WTC11 (cell line): ENCODE measurements around the gene AGBL1. TPM values are rescaled to one million over a fixed set of nuclear protein-coding genes. Genes with fewer than 3 reads are reported as not detected.

Experiments used
- ATAC-seq: fragments of 200-7000 bp; cut with Tn5 transposase; 2 replicates; pipeline ENCODE4 v1.10.0; 2021; ENCODE audit warnings: mild to moderate bottlenecking, moderate library complexity
- CTCF ChIA-PET: fragments of 300-600 bp; sonication (Branson Sonifier 250); formaldehyde crosslinking; loops from one replicate; lab custom pipeline; 2021; ENCODE audit warnings: antibody characterized with exemption; lab: Charles Lee
- POLR2A ChIA-PET: fragments of 350-600 bp; sonication (Branson Sonifier 250); formaldehyde crosslinking; loops from one replicate; lab custom pipeline; 2021; ENCODE audit warnings: antibody characterized with exemption; lab: Charles Lee
- DNase-seq: peaks from one replicate; pipeline ENCODE4 v3.0.0; 2021; ENCODE audit warnings: low spot score
- H3K27ac Mint-ChIP-seq: 2 replicates; pipeline ENCODE4 v1.8.0; 2021; ENCODE audit warnings: mixed read lengths
- H3K27me3 Mint-ChIP-seq: 2 replicates; pipeline ENCODE4 v1.8.0; 2021; ENCODE audit warnings: low read depth, mild to moderate bottlenecking, moderate library complexity, mixed read lengths
- H3K36me3 Mint-ChIP-seq: 2 replicates; pipeline ENCODE4 v1.8.0; 2021; ENCODE audit warnings: mixed read lengths
- H3K4me1 Mint-ChIP-seq: 2 replicates; pipeline ENCODE4 v1.8.0; 2022; ENCODE audit warnings: mixed read lengths
- H3K4me3 Mint-ChIP-seq: 2 replicates; pipeline ENCODE4 v1.8.0; 2021; ENCODE audit warnings: mild to moderate bottlenecking, moderate library complexity, mixed read lengths
- H3K9me3 Mint-ChIP-seq: 2 replicates; pipeline ENCODE4 v1.8.0; 2021; ENCODE audit warnings: mixed read lengths
- ATF6 ChIP-seq: sonication (generic); formaldehyde crosslinking; IDR thresholded peaks from 2 replicates; pipeline ENCODE4 v1.8.1; 2023; ENCODE audit warnings: mild to moderate bottlenecking, missing genetic modification reagents
- CBFB ChIP-seq: sonication (generic); formaldehyde crosslinking; IDR thresholded peaks from 2 replicates; pipeline ENCODE4 v1.8.1; 2022; ENCODE audit warnings: mild to moderate bottlenecking, low read depth, missing genetic modification reagents
- CREB1 ChIP-seq: sonication (generic); formaldehyde crosslinking; IDR thresholded peaks from 2 replicates; pipeline ENCODE4 v1.8.0; 2023; ENCODE audit warnings: mild to moderate bottlenecking, missing genetic modification reagents
- CREM ChIP-seq: sonication (generic); formaldehyde crosslinking; IDR thresholded peaks from 2 replicates; pipeline ENCODE4 v1.8.1; 2022; ENCODE audit warnings: mild to moderate bottlenecking, missing genetic modification reagents, moderate library complexity
- GRHL2 ChIP-seq: fragments of 250-450 bp; sonication (Bioruptor Pico); IDR thresholded peaks from 2 replicates; pipeline ENCODE4 v1.8.0; 2022; ENCODE audit warnings: mild to moderate bottlenecking, moderate library complexity; ENCODE audit not compliant: insufficient replicate concordance, severe bottlenecking
- JAZF1 ChIP-seq: fragments of 250-450 bp; sonication (Bioruptor Pico); IDR thresholded peaks from 2 replicates; pipeline ENCODE4 v1.9.0; 2021; ENCODE audit warnings: moderate library complexity, mild to moderate bottlenecking, inconsistent platforms
- JUN ChIP-seq: sonication (generic); formaldehyde crosslinking; IDR thresholded peaks from 2 replicates; pipeline ENCODE4 v1.8.0; 2023; ENCODE audit warnings: mild to moderate bottlenecking, missing genetic modification reagents
- MXD4 ChIP-seq: fragments of 250-450 bp; sonication (Bioruptor Pico); IDR thresholded peaks from 2 replicates; pipeline ENCODE4 v1.8.0; 2021; ENCODE audit warnings: mild to moderate bottlenecking, moderate library complexity, borderline replicate concordance
- NFYB ChIP-seq: sonication (generic); formaldehyde crosslinking; conservative IDR thresholded peaks from 2 replicates; pipeline ENCODE4 v1.8.0; 2022; ENCODE audit warnings: low read depth, missing genetic modification reagents
- NR2C2 ChIP-seq: sonication (generic); formaldehyde crosslinking; IDR thresholded peaks from 2 replicates; pipeline ENCODE4 v1.8.0; 2022; ENCODE audit warnings: mild to moderate bottlenecking, missing genetic modification reagents
- PRRX2 ChIP-seq: fragments of 250-450 bp; sonication (Bioruptor Pico); IDR thresholded peaks from 2 replicates; pipeline ENCODE4 v1.8.0; 2021; ENCODE audit warnings: mild to moderate bottlenecking
- RELA ChIP-seq: sonication (generic); formaldehyde crosslinking; IDR thresholded peaks from 2 replicates; pipeline ENCODE4 v1.8.1; 2022; ENCODE audit warnings: missing genetic modification reagents, mild to moderate bottlenecking, borderline replicate concordance
- RORB ChIP-seq: fragments of 250-450 bp; sonication (Bioruptor Pico); IDR thresholded peaks from 2 replicates; pipeline ENCODE4 v1.9.0; 2021; ENCODE audit warnings: mild to moderate bottlenecking
- SMAD3 ChIP-seq: sonication (generic); formaldehyde crosslinking; IDR thresholded peaks from 2 replicates; pipeline ENCODE4 v1.8.0; 2022; ENCODE audit warnings: missing genetic modification reagents, mild to moderate bottlenecking, borderline replicate concordance
- SP1 ChIP-seq: sonication (generic); formaldehyde crosslinking; conservative IDR thresholded peaks from 2 replicates; pipeline ENCODE4 v1.8.1; 2022; ENCODE audit warnings: missing genetic modification reagents
- USF2 ChIP-seq: sonication (generic); formaldehyde crosslinking; IDR thresholded peaks from 2 replicates; pipeline ENCODE4 v1.8.1; 2023; ENCODE audit warnings: mild to moderate bottlenecking, missing genetic modification reagents, moderate library complexity
- ZMAT4 ChIP-seq: fragments of 250-450 bp; sonication (Bioruptor Pico); IDR thresholded peaks from 2 replicates; pipeline ENCODE4 v1.9.0; 2021; ENCODE audit warnings: mild to moderate bottlenecking
- ZNF121 ChIP-seq: sonication (generic); formaldehyde crosslinking; IDR thresholded peaks from 2 replicates; pipeline ENCODE4 v1.8.0; 2023; ENCODE audit warnings: missing genetic modification reagents
- ZNF232 ChIP-seq: sonication (generic); formaldehyde crosslinking; IDR thresholded peaks from 2 replicates; pipeline ENCODE4 v1.8.0; 2022; ENCODE audit warnings: mild to moderate bottlenecking, missing genetic modification reagents
- ZNF425 ChIP-seq: fragments of 250-450 bp; sonication (Bioruptor Pico); conservative IDR thresholded peaks from 2 replicates; pipeline ENCODE4 v1.9.0; 2021; ENCODE audit warnings: mild to moderate bottlenecking
- ZNF671 ChIP-seq: fragments of 250-450 bp; sonication (Bioruptor Pico); IDR thresholded peaks from 2 replicates; pipeline ENCODE4 v1.8.0; 2021; ENCODE audit warnings: mild to moderate bottlenecking
- total RNA-seq: library from RNA; stranded (reverse); gene quantifications from 3 replicates; pipeline ENCODE4 v1.2.3, GENCODE V29; 2021
- TF ChIP-seq, protein P1 (sequence below): fragments of 200-600 bp; IDR thresholded peaks from 2 replicates; pipeline ENCODE4 v1.8.0; 2022; ENCODE audit warnings: antibody characterized with exemption
- TF ChIP-seq, protein P2 (sequence below): fragments of 250-450 bp; sonication (Bioruptor Pico); IDR thresholded peaks from 2 replicates; pipeline ENCODE4 v2.1.2; 2022; ENCODE audit warnings: mild to moderate bottlenecking, moderate library complexity
- TF ChIP-seq, protein P3 (sequence below): sonication (generic); formaldehyde crosslinking; IDR thresholded peaks from 2 replicates; pipeline ENCODE4 v1.8.1; 2023; ENCODE audit warnings: mild to moderate bottlenecking, missing genetic modification reagents, moderate library complexity

Gene AGBL1
- total RNA-seq, 1 experiment from 2014 or later = not detected

DNA sequence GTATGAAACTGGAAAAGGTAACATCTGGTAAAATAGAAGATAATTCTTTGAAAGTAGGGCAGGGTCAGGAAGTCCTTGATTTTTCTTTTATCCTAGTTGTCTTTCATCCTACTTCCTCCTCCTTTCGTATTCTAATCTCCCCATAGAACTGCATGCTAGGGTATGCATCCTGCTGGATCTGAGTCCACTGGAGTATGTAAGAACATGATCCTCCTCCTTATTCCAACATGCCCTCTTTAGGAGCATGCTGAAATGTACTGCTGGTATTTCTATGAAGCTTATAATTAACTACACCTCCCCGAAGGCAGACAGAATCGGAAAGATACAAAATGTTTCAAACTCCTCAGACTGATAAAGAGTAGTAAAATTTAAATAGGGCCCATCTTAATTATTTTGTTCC, 493.8 kb downstream of the AGBL1 start:
- H3K4me3 Mint-ChIP-seq = no peak overlapping the region
- DNase-seq (no peak), ATAC-seq (peak; percentile 74)
- peaks cover 31% of the 10 kb centered on the region for H3K4me1 Mint-ChIP-seq
- no peaks in the 10 kb centered on the region; the same call in 1 of the 2 replicates for H3K27me3 Mint-ChIP-seq
- H3K36me3 Mint-ChIP-seq = peaks cover 20% of the 10 kb centered on the region
- peaks cover 30% of the 10 kb centered on the region for H3K9me3 Mint-ChIP-seq
- H3K27ac Mint-ChIP-seq = no peak overlapping the region
- TF ChIP-seq, protein P1, sequence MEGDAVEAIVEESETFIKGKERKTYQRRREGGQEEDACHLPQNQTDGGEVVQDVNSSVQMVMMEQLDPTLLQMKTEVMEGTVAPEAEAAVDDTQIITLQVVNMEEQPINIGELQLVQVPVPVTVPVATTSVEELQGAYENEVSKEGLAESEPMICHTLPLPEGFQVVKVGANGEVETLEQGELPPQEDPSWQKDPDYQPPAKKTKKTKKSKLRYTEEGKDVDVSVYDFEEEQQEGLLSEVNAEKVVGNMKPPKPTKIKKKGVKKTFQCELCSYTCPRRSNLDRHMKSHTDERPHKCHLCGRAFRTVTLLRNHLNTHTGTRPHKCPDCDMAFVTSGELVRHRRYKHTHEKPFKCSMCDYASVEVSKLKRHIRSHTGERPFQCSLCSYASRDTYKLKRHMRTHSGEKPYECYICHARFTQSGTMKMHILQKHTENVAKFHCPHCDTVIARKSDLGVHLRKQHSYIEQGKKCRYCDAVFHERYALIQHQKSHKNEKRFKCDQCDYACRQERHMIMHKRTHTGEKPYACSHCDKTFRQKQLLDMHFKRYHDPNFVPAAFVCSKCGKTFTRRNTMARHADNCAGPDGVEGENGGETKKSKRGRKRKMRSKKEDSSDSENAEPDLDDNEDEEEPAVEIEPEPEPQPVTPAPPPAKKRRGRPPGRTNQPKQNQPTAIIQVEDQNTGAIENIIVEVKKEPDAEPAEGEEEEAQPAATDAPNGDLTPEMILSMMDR = no peak
- TF ChIP-seq RELA (CRISPR knock-in tag) (no peak), CBFB (CRISPR knock-in tag) (no peak), SP1 (CRISPR knock-in tag) (no peak), ATF6 (CRISPR knock-in tag) (no peak), PRRX2 (CRISPR knock-in tag) (no peak), ZNF232 (CRISPR knock-in tag) (no peak)
- TF ChIP-seq, protein P2, sequence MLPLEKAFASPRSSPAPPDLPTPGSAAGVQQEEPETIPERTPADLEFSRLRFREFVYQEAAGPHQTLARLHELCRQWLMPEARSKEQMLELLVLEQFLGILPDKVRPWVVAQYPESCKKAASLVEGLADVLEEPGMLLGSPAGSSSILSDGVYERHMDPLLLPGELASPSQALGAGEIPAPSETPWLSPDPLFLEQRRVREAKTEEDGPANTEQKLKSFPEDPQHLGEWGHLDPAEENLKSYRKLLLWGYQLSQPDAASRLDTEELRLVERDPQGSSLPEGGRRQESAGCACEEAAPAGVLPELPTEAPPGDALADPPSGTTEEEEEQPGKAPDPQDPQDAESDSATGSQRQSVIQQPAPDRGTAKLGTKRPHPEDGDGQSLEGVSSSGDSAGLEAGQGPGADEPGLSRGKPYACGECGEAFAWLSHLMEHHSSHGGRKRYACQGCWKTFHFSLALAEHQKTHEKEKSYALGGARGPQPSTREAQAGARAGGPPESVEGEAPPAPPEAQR (CRISPR knock-in tag) = no peak
- ChIA-PET POLR2A (no interaction called here), CTCF (no interaction called here)

- H3K4me3 Mint-ChIP-seq = no peak overlapping the region
- peaks cover 45% of the 10 kb centered on the region for H3K4me1 Mint-ChIP-seq
- H3K27ac Mint-ChIP-seq = no peak overlapping the region
- H3K36me3 Mint-ChIP-seq = peaks cover 30% of the 10 kb centered on the region
- peaks cover 38% of the 10 kb centered on the region for H3K9me3 Mint-ChIP-seq
- ChIA-PET CTCF (no interaction called here), POLR2A (no interaction called here)
- peak; percentile 59 for ATAC-seq
- TF ChIP-seq JUN (CRISPR knock-in tag) (no peak), SMAD3 (CRISPR knock-in tag) (0 out of 2 replicates have a peak, but pooled peaks have one; percentile 43)
- DNase-seq = no peak
- H3K27me3 Mint-ChIP-seq = no peaks in the 10 kb centered on the region; the same call in 1 of the 2 replicates
Observed at GRCh38 chr15:86588413-86588812, 508.7 kb downstream of the AGBL1 start.

DNA sequence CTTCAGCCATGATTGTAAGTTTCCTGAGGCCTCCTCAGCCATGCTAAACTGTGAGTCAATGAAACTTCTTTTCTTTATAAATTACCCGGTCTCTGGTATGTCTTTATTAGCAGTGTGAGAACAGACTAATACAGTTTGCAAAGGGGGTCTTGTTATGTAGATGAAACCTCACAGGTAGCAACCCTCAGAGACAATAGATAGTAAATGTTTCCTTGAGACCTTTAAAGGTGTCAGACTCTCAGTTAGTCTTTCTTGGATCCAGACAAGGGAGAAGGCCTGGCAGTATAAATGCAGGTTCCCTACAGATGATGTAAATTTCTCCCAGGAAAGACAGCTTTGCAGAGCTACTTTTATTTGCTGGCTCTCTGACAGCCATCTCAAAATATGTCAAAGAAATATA, 510.8 kb downstream of the AGBL1 start:
- H3K27me3 Mint-ChIP-seq = no peaks in the 10 kb centered on the region; the same call in 1 of the 2 replicates
- H3K4me1 Mint-ChIP-seq = peaks cover 45% of the 10 kb centered on the region
- peak overlapping the region; percentile 71; the same call in 1 of the 2 replicates for H3K27ac Mint-ChIP-seq
- DNase-seq (no peak), ATAC-seq (peak; percentile 80)
- peaks cover 51% of the 10 kb centered on the region for H3K9me3 Mint-ChIP-seq
- H3K36me3 Mint-ChIP-seq = peaks cover 38% of the 10 kb centered on the region
- ChIA-PET POLR2A (no interaction called here), CTCF (no interaction called here)
- H3K4me3 Mint-ChIP-seq = no peak overlapping the region
- TF ChIP-seq CREM (CRISPR knock-in tag) (no peak), USF2 (CRISPR knock-in tag) (no peak), ZNF671 (CRISPR knock-in tag) (no peak), CREB1 (CRISPR knock-in tag) (no peak), ZMAT4 (CRISPR knock-in tag) (no peak), ZNF121 (CRISPR knock-in tag) (no peak), ZNF425 (no peak), NFYB (CRISPR knock-in tag) (no peak), RORB (CRISPR knock-in tag) (no peak), GRHL2 (CRISPR knock-in tag) (no peak), NR2C2 (no peak), MXD4 (CRISPR knock-in tag) (no peak), JAZF1 (no peak)
- TF ChIP-seq, protein P3, sequence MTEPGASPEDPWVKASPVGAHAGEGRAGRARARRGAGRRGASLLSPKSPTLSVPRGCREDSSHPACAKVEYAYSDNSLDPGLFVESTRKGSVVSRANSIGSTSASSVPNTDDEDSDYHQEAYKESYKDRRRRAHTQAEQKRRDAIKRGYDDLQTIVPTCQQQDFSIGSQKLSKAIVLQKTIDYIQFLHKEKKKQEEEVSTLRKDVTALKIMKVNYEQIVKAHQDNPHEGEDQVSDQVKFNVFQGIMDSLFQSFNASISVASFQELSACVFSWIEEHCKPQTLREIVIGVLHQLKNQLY (CRISPR knock-in tag) = no peak
